BLaER1 (cell line): ENCODE results near the gene DENND1A.

Source experiments
- H3K27ac ChIP-seq: shearing (Covaris generic); formaldehyde crosslinking; 2 replicates; pipeline ENCODE4 v1.8.1; 2022
- H3K27me3 ChIP-seq: shearing (Covaris generic); formaldehyde crosslinking; 2 replicates; pipeline ENCODE4 v1.8.1; 2022
- H3K36me3 ChIP-seq: shearing (Covaris generic); formaldehyde crosslinking; 2 replicates; pipeline ENCODE4 v1.8.1; 2022
- H3K4me1 ChIP-seq: shearing (Covaris generic); formaldehyde crosslinking; 2 replicates; pipeline ENCODE4 v1.8.1; 2022
- H3K4me2 ChIP-seq: shearing (Covaris generic); formaldehyde crosslinking; 2 replicates; pipeline ENCODE4 v1.8.1; 2022
- H3K4me3 ChIP-seq: shearing (Covaris generic); formaldehyde crosslinking; 2 replicates; pipeline ENCODE4 v1.8.1; 2022
- H3K9ac ChIP-seq: shearing (Covaris generic); formaldehyde crosslinking; 2 replicates; pipeline ENCODE4 v1.8.1; 2022
- H3K9me3 ChIP-seq: shearing (Covaris generic); formaldehyde crosslinking; 2 replicates; pipeline ENCODE4 v1.8.1; 2022
- H4K20me1 ChIP-seq: shearing (Covaris generic); formaldehyde crosslinking; 2 replicates; pipeline ENCODE4 v1.8.1; 2022
- Cebpa-rat ChIP-seq: shearing (Covaris generic); IDR thresholded peaks from 2 replicates; pipeline ENCODE4 v1.8.1; 2022

The DENND1A gene

GRCh38 chr9:123776708-123777537, 153.0 kb downstream of the DENND1A start:
- Histone ChIP-seq H3K4me3 (no peak overlapping the region), H3K27ac (no peak overlapping the region), H3K4me1 (peaks cover 13% of the 10 kb centered on the region; the same call in 1 of the 2 replicates), H3K9me3 (no peaks in the 10 kb centered on the region), H3K4me2 (no peak overlapping the region), H3K9ac (no peak overlapping the region), H4K20me1 (peaks cover 6% of the 10 kb centered on the region), H3K27me3 (no peaks in the 10 kb centered on the region), H3K36me3 (no peaks in the 10 kb centered on the region)
- TF ChIP-seq Cebpa-rat = no peak

- Histone ChIP-seq H3K4me1 (peaks cover 19% of the 10 kb centered on the region), H3K9me3 (no peaks in the 10 kb centered on the region), H3K4me2 (0 out of 2 replicates have a peak overlapping the region, but pooled peaks have one; percentile 16), H3K27ac (no peak overlapping the region), H3K4me3 (no peak overlapping the region), H3K9ac (no peak overlapping the region), H3K27me3 (no peaks in the 10 kb centered on the region), H3K36me3 (no peaks in the 10 kb centered on the region), H4K20me1 (peaks cover 9% of the 10 kb centered on the region)
- TF ChIP-seq Cebpa-rat = no peak
Measured at GRCh38 chr9:123775289-123776284, 154.3 kb downstream of the DENND1A start.

- Histone ChIP-seq H3K4me2 (no peak overlapping the region), H3K9ac (no peak overlapping the region)
Measured at GRCh38 chr9:123773783-123774182, 156.1 kb downstream of the DENND1A start.

GRCh38 chr9:123772967-123773366, 157.0 kb downstream of the DENND1A start:
- Histone ChIP-seq H3K27me3 (no peaks in the 10 kb centered on the region), H3K9me3 (no peaks in the 10 kb centered on the region), H3K4me1 (peaks cover 21% of the 10 kb centered on the region), H3K4me2 (no peak overlapping the region), H3K36me3 (no peaks in the 10 kb centered on the region), H3K4me3 (no peak overlapping the region), H3K27ac (no peak overlapping the region), H4K20me1 (peaks cover 12% of the 10 kb centered on the region), H3K9ac (no peak overlapping the region)
- TF ChIP-seq Cebpa-rat = no peak

More at GRCh38 chr9:123773783-123774182, 156.1 kb downstream of the DENND1A start:
- Histone ChIP-seq H3K27ac (no peak overlapping the region), H3K4me1 (peaks cover 21% of the 10 kb centered on the region), H3K9me3 (no peaks in the 10 kb centered on the region), H3K4me3 (no peak overlapping the region), H3K27me3 (no peaks in the 10 kb centered on the region), H3K36me3 (no peaks in the 10 kb centered on the region), H4K20me1 (peaks cover 12% of the 10 kb centered on the region)
- TF ChIP-seq Cebpa-rat = no peak

- no peak overlapping the region for H3K4me2 ChIP-seq
- H3K27me3 ChIP-seq = no peaks in the 10 kb centered on the region
- no peaks in the 10 kb centered on the region for H3K36me3 ChIP-seq
- no peak for TF ChIP-seq Cebpa-rat
- no peak overlapping the region for H3K4me3 ChIP-seq
- no peak overlapping the region for H3K27ac ChIP-seq
- peaks cover 21% of the 10 kb centered on the region for H3K4me1 ChIP-seq
- no peaks in the 10 kb centered on the region for H3K9me3 ChIP-seq
- H3K9ac ChIP-seq = no peak overlapping the region
- peaks cover 12% of the 10 kb centered on the region for H4K20me1 ChIP-seq
Measured at GRCh38 chr9:123772374-123772773, 157.6 kb downstream of the DENND1A start.

- no peaks in the 10 kb centered on the region for H3K9me3 ChIP-seq
- no peak overlapping the region for H3K9ac ChIP-seq
- peaks cover 12% of the 10 kb centered on the region for H4K20me1 ChIP-seq
- no peak overlapping the region for H3K4me3 ChIP-seq
- H3K36me3 ChIP-seq = no peaks in the 10 kb centered on the region
- no peak overlapping the region for H3K27ac ChIP-seq
- no peak overlapping the region for H3K4me2 ChIP-seq
- no peaks in the 10 kb centered on the region for H3K27me3 ChIP-seq
- no peak for TF ChIP-seq Cebpa-rat
- H3K4me1 ChIP-seq = peaks cover 21% of the 10 kb centered on the region
Measured at GRCh38 chr9:123771690-123772089, 158.2 kb downstream of the DENND1A start.

- Histone ChIP-seq H3K9ac (no peak overlapping the region), H3K4me2 (no peak overlapping the region), H3K27me3 (no peaks in the 10 kb centered on the region), H3K36me3 (0 out of 2 replicates have a peak, but pooled peaks cover under 1% of the 10 kb centered on the region), H3K27ac (no peak overlapping the region), H4K20me1 (peaks cover 12% of the 10 kb centered on the region), H3K4me3 (no peak overlapping the region), H3K9me3 (no peaks in the 10 kb centered on the region), H3K4me1 (peaks cover 14% of the 10 kb centered on the region)
- no peak for TF ChIP-seq Cebpa-rat
Measured at GRCh38 chr9:123769719-123770118, 160.2 kb downstream of the DENND1A start.

- no peaks in the 10 kb centered on the region for H3K27me3 ChIP-seq
- H3K4me2 ChIP-seq = no peak overlapping the region
- no peak overlapping the region for H3K4me3 ChIP-seq
- no peak for TF ChIP-seq Cebpa-rat
- no peak overlapping the region for H3K9ac ChIP-seq
- H3K4me1 ChIP-seq = no peaks in the 10 kb centered on the region
- H3K36me3 ChIP-seq = peaks cover 14% of the 10 kb centered on the region; the same call in 1 of the 2 replicates
- H4K20me1 ChIP-seq = no peaks in the 10 kb centered on the region
- no peak overlapping the region for H3K27ac ChIP-seq
- no peaks in the 10 kb centered on the region for H3K9me3 ChIP-seq
Measured at GRCh38 chr9:123763910-123764588, 165.9 kb downstream of the DENND1A start.

- H3K9ac ChIP-seq = no peak overlapping the region
- no peaks in the 10 kb centered on the region for H4K20me1 ChIP-seq
- no peak overlapping the region for H3K27ac ChIP-seq
- H3K4me3 ChIP-seq = no peak overlapping the region
- TF ChIP-seq Cebpa-rat = no peak
- H3K36me3 ChIP-seq = peaks cover 21% of the 10 kb centered on the region
- no peaks in the 10 kb centered on the region for H3K4me1 ChIP-seq
- no peaks in the 10 kb centered on the region for H3K27me3 ChIP-seq
- H3K9me3 ChIP-seq = no peaks in the 10 kb centered on the region
- H3K4me2 ChIP-seq = no peak overlapping the region
Measured at GRCh38 chr9:123761905-123762605, 167.9 kb downstream of the DENND1A start.
